Measurements from ENCODE around the gene KCNMB2.

GRCh38 chr3:178486903-178487302, 49.3 kb upstream of the KCNMB2 start:
- no peak for TF ChIP-seq BCL3 (IDR thresholded peaks at IDR 0.05)
- no peak for TF ChIP-seq CTCF (IDR thresholded peaks at IDR 0.05)
- TF ChIP-seq EP300 (IDR thresholded peaks at IDR 0.05) = no peak
- no peak for TF ChIP-seq JUN (IDR thresholded peaks at IDR 0.05)

All from A549 (cell line).